ENCODE results near the gene SLC35B1. TPM values are rescaled to one million over a fixed set of nuclear protein-coding genes. Genes with fewer than 3 reads are reported as not detected.

Gene SLC35B1
- total and polyA plus RNA-seq, 8 donors = 16.5 to 62.5 (median 29.1) TPM

DNA sequence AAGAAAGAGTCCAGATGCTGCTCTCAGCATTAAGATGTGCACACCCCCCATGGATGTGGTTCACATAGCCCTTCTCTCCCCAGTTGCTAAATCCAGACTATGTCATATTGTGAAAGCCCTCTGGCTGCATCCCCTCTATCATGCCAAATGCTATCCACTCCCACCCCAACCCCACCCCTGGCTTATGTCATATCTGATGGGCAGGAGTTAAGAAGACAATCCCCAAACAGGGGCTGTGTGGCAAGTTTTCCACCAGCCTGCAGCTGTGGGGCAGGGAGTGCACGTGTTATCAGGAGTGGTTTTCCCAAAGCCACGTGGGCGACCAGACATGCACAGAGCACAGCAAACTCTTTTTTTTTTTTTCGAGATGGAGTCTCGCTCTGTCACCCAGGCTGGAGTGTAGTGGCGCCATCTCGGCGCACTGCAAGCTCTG lies 46.2 kb upstream of the SLC35B1 start:
- DNase-seq = peak; percentile 66 to 80 (median 78)
- FAIRE-seq = no peak
- Histone ChIP-seq H3K36me3 (no peaks in the 10 kb centered on the region), H3K4me1 (peaks cover 0 to 4% (median 0%) of the 10 kb centered on the region in 3 donors), H3K9me3 (no peaks in the 10 kb centered on the region), H3K4me3 (peak overlapping the region in 1 of 4 donors; percentile 10), H3K27me3 (no peaks in the 10 kb centered on the region), H3K27ac (peak overlapping the region in 3 of 4 donors; percentile 27 to 34 (median 33))
- no peak for TF ChIP-seq CTCF (IDR thresholded peaks at IDR 0.05)
- 44 to 59% methylated on average over 8 of the region's 8 CpGs for WGBS, 2 donors
- ATAC-seq = peak; percentile 88 to 95 (median 94)
- intact Hi-C loops (cut with DNase I) = no loop called here

DNA sequence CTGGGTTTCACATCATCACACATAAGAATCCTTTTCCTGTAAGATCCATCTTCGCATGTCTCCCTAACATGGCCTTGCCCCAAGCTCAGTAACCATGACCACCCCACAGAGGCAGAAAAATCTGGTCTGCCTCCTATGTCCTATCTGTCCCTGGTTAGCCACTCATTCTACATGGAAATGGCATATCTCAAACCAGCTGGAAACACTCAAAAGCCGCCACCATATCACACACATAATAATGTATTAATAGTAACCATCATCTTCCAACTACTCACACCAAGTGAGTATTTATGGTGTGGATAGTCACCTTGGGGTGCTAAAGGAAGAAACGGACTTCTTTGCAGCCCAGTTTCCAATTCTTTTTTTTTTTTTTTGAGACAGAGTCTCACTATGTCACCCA lies 44.7 kb upstream of the SLC35B1 start:
- 77 to 86% methylated on average over 3 of the region's 3 CpGs for WGBS, 2 donors
- FAIRE-seq = no peak
- H3K4me1 ChIP-seq = peaks cover 0 to 4% (median 0%) of the 10 kb centered on the region in 3 donors
- no peak for DNase-seq
- H3K9me3 ChIP-seq = no peaks in the 10 kb centered on the region
- no peak overlapping the region for H3K27ac ChIP-seq
- no peak for ATAC-seq
- intact Hi-C loops (cut with DNase I) = no loop called here
- H3K36me3 ChIP-seq = no peaks in the 10 kb centered on the region
- TF ChIP-seq CTCF (IDR thresholded peaks at IDR 0.05) = no peak
- no peak overlapping the region for H3K4me3 ChIP-seq
- H3K27me3 ChIP-seq = no peaks in the 10 kb centered on the region

DNA sequence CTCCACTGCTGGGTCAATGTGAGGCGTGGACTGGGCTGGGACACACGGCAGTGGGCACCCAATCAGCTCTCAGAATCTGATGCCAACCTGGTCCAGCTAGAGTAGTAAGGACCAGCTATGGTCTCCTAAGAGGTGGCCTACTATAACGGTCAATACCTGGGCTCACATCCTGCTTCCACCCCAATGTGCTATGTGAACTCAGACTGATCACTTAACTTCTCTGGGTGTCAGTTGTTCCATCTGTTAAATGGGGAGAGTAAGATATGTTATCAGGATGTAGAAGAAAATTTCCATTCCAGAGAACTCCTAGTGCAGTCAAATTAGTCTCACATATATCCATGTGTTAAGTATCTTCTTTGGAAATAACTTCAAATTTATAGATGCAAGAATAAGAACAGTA lies 42.0 kb upstream of the SLC35B1 start:
- ATAC-seq = no peak
- Histone ChIP-seq H3K4me3 (no peak overlapping the region), H3K27me3 (no peaks in the 10 kb centered on the region), H3K9me3 (no peaks in the 10 kb centered on the region), H3K27ac (no peak overlapping the region), H3K4me1 (peaks cover 0 to 4% (median 3%) of the 10 kb centered on the region in 3 donors), H3K36me3 (no peaks in the 10 kb centered on the region)
- WGBS, 2 donors = 88 to 96% methylated on average over 3 of the region's 3 CpGs
- intact Hi-C loops (cut with DNase I) = no loop called here
- DNase-seq = no peak
- TF ChIP-seq CTCF (IDR thresholded peaks at IDR 0.05) = no peak
- no peak for FAIRE-seq

DNA sequence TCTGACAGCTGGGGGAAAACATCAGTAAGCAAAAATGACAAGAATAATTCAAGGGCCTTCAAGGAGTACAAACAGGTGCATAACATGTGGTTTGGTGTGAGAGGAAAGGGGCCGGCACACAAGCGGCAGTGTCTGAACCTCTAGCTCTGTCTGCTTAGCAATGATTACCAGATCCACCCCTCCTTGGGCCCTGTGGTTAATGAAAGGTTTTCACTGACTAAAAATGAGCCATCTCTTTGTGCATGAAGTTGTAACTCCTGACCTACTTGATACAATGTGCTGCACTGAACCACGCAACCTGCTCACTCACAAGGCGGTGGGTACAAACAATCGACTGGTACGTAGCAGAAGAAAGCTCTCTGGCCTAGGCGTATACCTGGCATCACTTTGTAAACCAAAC lies 41.0 kb upstream of the SLC35B1 start:
- no peak for FAIRE-seq
- ATAC-seq = no peak
- no peaks in the 10 kb centered on the region for H3K9me3 ChIP-seq
- WGBS, 2 donors = 91 to 94% methylated on average over 7 of the region's 7 CpGs
- H3K4me1 ChIP-seq = peaks cover 0 to 3% (median 3%) of the 10 kb centered on the region in 3 donors
- H3K27ac ChIP-seq = no peak overlapping the region
- no peaks in the 10 kb centered on the region for H3K27me3 ChIP-seq
- H3K36me3 ChIP-seq = no peaks in the 10 kb centered on the region
- intact Hi-C loops (cut with DNase I) = no loop called here
- DNase-seq = no peak
- TF ChIP-seq CTCF (IDR thresholded peaks at IDR 0.05) = no peak
- H3K4me3 ChIP-seq = no peak overlapping the region

DNA sequence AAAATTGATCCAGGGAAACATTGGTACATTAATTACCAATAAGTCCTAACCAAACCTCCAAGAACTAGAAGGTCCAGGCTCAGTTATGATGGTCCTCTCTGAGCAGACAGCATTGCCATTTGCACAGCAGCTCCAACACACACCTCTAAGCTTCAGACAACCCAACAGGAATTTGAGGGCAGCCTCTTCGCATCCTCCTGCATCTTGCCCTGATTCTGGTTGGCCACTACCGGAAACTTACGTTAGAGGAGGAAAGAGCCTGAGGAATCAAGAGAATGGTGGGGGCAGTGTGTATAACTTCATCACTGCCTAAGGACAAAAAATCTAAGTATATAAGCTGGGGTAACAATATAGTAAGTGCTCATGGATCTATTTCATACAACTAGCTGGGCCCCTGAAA lies 40.5 kb upstream of the SLC35B1 start:
- 85 to 96% methylated on average over 3 of the region's 3 CpGs for WGBS, 2 donors
- intact Hi-C loops (cut with DNase I) = no loop called here
- Histone ChIP-seq H3K9me3 (no peaks in the 10 kb centered on the region), H3K27ac (no peak overlapping the region), H3K27me3 (no peaks in the 10 kb centered on the region), H3K4me1 (peaks cover 0 to 3% (median 0%) of the 10 kb centered on the region in 3 donors), H3K4me3 (no peak overlapping the region), H3K36me3 (no peaks in the 10 kb centered on the region)
- ATAC-seq (no peak), DNase-seq (no peak), FAIRE-seq (no peak)
- TF ChIP-seq CTCF (IDR thresholded peaks at IDR 0.05) = no peak

Measured in pancreas (tissue), 10 donors.